Stimulated activated CD4-positive, alpha-beta T cell treated with anti-CD3 and anti-CD28 coated beads, Interleukin-4, amount 100 ng/mL, for 4 hours (primary cell): ENCODE measurements around the gene CACNA1G.

Source experiments
- DNase-seq, 2 experiments: peaks; one replicate each; pipeline ENCODE4 v3.0.0-alpha.2; 2020

The CACNA1G gene

GRCh38 chr17:50560185-50560824 is at the start of gene CACNA1G:
CACNA1G (plus strand) TSS chr17:50560715; CDS start chr17:50561460, 745 bp downstream.
- DNase-seq = peak; percentile 83 to 86

- peak; percentile 32 to 36 for DNase-seq
Observed at GRCh38 chr17:50511058-50511457, 49.5 kb upstream of the CACNA1G start.

GRCh38 chr17:50513495-50513894 is 47.0 kb upstream of the CACNA1G start:
- DNase-seq = no peak

GRCh38 chr17:50514388-50514787 is 46.1 kb upstream of the CACNA1G start:
- DNase-seq = no peak

GRCh38 chr17:50514936-50515702 is 45.4 kb upstream of the CACNA1G start:
- no peak for DNase-seq

GRCh38 chr17:50517011-50517410 is 43.5 kb upstream of the CACNA1G start:
- DNase-seq = no peak

GRCh38 chr17:50517504-50518383 is 42.8 kb upstream of the CACNA1G start:
- DNase-seq = no peak

- DNase-seq = no peak
Observed at GRCh38 chr17:50518384-50519023, 42.0 kb upstream of the CACNA1G start.

GRCh38 chr17:50519141-50519834 is 41.2 kb upstream of the CACNA1G start:
- DNase-seq = no peak

GRCh38 chr17:50520483-50520882 is 40.0 kb upstream of the CACNA1G start:
- no peak for DNase-seq

GRCh38 chr17:50521514-50521913 is 39.0 kb upstream of the CACNA1G start:
- DNase-seq = no peak

GRCh38 chr17:50522766-50523165 is 37.7 kb upstream of the CACNA1G start:
- DNase-seq = no peak

- DNase-seq = no peak
Observed at GRCh38 chr17:50523208-50523607, 37.3 kb upstream of the CACNA1G start.

- no peak for DNase-seq
Observed at GRCh38 chr17:50524838-50525237, 35.7 kb upstream of the CACNA1G start.

GRCh38 chr17:50527155-50527762 is 33.3 kb upstream of the CACNA1G start:
- no peak for DNase-seq

GRCh38 chr17:50527949-50528474 is 32.5 kb upstream of the CACNA1G start:
- DNase-seq = no peak

GRCh38 chr17:50529849-50530248 is 30.7 kb upstream of the CACNA1G start:
- DNase-seq = no peak

- no peak for DNase-seq
Observed at GRCh38 chr17:50531428-50532025, 29.0 kb upstream of the CACNA1G start.

- DNase-seq = no peak
Observed at GRCh38 chr17:50532452-50533024, 28.0 kb upstream of the CACNA1G start, which contains the start of gene EPN3. EPN3 (plus strand) TSS chr17:50532735; CDS start chr17:50536557, 3,822 bp downstream.

- DNase-seq = no peak
Observed at GRCh38 chr17:50533185-50533584, 27.3 kb upstream of the CACNA1G start.

GRCh38 chr17:50533720-50534148 is 26.8 kb upstream of the CACNA1G start:
- DNase-seq = no peak
